ENCODE data around the gene TNFRSF6B.
A peak's percentile ranks its signal among the peaks of the same experiment; 100 is the strongest.

The TNFRSF6B gene

GRCh38 chr20:63693733-63694583 lies 2.5 kb upstream of the TNFRSF6B start:
- Histone ChIP-seq H3K4me3 (ENCODE audit: low read depth in 1 of 2, low read length in 2 of 2) (no peak overlapping the region), H3K27me3 (ENCODE audit: low read depth, low read length) (no peaks in the 10 kb centered on the region), H3K9me3 (ENCODE audit: control insufficient read depth in 1 of 2, low read length in 2 of 2) (no peaks in the 10 kb centered on the region), H3K27ac (ENCODE audit: low read length) (no peak overlapping the region), H3K36me3 (ENCODE audit: control insufficient read depth in 1 of 2, insufficient read depth in 2 of 2, low read length in 2 of 2) (peaks cover 0 to 18% of the 10 kb centered on the region in 2 donors), H3K4me1 (ENCODE audit: control insufficient read depth in 1 of 2, insufficient read depth in 2 of 2, low read length in 2 of 2) (peaks cover 0 to 18% of the 10 kb centered on the region in 2 donors)

GRCh38 chr20:63694584-63695423 lies 1.6 kb upstream of the TNFRSF6B start:
- Histone ChIP-seq H3K9me3 (ENCODE audit: control insufficient read depth in 1 of 2, low read length in 2 of 2) (no peaks in the 10 kb centered on the region), H3K27ac (ENCODE audit: low read length) (no peak overlapping the region), H3K4me3 (ENCODE audit: low read depth in 1 of 2, low read length in 2 of 2) (no peak overlapping the region), H3K36me3 (ENCODE audit: control insufficient read depth in 1 of 2, insufficient read depth in 2 of 2, low read length in 2 of 2) (peaks cover 0 to 18% of the 10 kb centered on the region in 2 donors), H3K27me3 (ENCODE audit: low read depth, low read length) (no peaks in the 10 kb centered on the region), H3K4me1 (ENCODE audit: control insufficient read depth in 1 of 2, insufficient read depth in 2 of 2, low read length in 2 of 2) (peaks cover 0 to 18% of the 10 kb centered on the region in 2 donors)

- H3K27ac ChIP-seq (ENCODE audit: low read length), result no peak overlapping the region
- H3K4me1 ChIP-seq (ENCODE audit: control insufficient read depth in 1 of 2, insufficient read depth in 2 of 2, low read length in 2 of 2), result peaks cover 0 to 18% of the 10 kb centered on the region in 2 donors
- no peaks in the 10 kb centered on the region for H3K27me3 ChIP-seq (ENCODE audit: low read depth, low read length)
- H3K9me3 ChIP-seq (ENCODE audit: control insufficient read depth in 1 of 2, low read length in 2 of 2), result no peaks in the 10 kb centered on the region
- peaks cover 0 to 18% of the 10 kb centered on the region in 2 donors for H3K36me3 ChIP-seq (ENCODE audit: control insufficient read depth in 1 of 2, insufficient read depth in 2 of 2, low read length in 2 of 2)
- H3K4me3 ChIP-seq (ENCODE audit: low read depth in 1 of 2, low read length in 2 of 2), result no peak overlapping the region
Observed at GRCh38 chr20:63695424-63696305, 787 bp upstream of the TNFRSF6B start.

GRCh38 chr20:63696306-63696627 lies 185 bp upstream of the TNFRSF6B start:
- Histone ChIP-seq H3K27ac (ENCODE audit: low read length) (no peak overlapping the region), H3K36me3 (ENCODE audit: control insufficient read depth in 1 of 2, insufficient read depth in 2 of 2, low read length in 2 of 2) (peaks cover 0 to 18% of the 10 kb centered on the region in 2 donors), H3K9me3 (ENCODE audit: control insufficient read depth in 1 of 2, low read length in 2 of 2) (no peaks in the 10 kb centered on the region), H3K4me1 (ENCODE audit: control insufficient read depth in 1 of 2, insufficient read depth in 2 of 2, low read length in 2 of 2) (peaks cover 0 to 18% of the 10 kb centered on the region in 2 donors), H3K4me3 (ENCODE audit: low read depth in 1 of 2, low read length in 2 of 2) (peak overlapping the region in 1 of 2 donors; percentile 35), H3K27me3 (ENCODE audit: low read depth, low read length) (no peaks in the 10 kb centered on the region)

- Histone ChIP-seq H3K36me3 (ENCODE audit: control insufficient read depth in 1 of 2, insufficient read depth in 2 of 2, low read length in 2 of 2) (peaks cover 0 to 18% of the 10 kb centered on the region in 2 donors), H3K27me3 (ENCODE audit: low read depth, low read length) (no peaks in the 10 kb centered on the region), H3K9me3 (ENCODE audit: control insufficient read depth in 1 of 2, low read length in 2 of 2) (no peaks in the 10 kb centered on the region), H3K27ac (ENCODE audit: low read length) (no peak overlapping the region), H3K4me1 (ENCODE audit: control insufficient read depth in 1 of 2, insufficient read depth in 2 of 2, low read length in 2 of 2) (peaks cover 0 to 18% of the 10 kb centered on the region in 2 donors), H3K4me3 (ENCODE audit: low read depth in 1 of 2, low read length in 2 of 2) (peak overlapping the region in 1 of 2 donors; percentile 35)
Observed at GRCh38 chr20:63697357-63697867, 960 bp downstream of the TNFRSF6B start.

GRCh38 chr20:63697868-63698545 lies 1.6 kb downstream of the TNFRSF6B start:
- no peak overlapping the region for H3K27ac ChIP-seq (ENCODE audit: low read length)
- peaks cover 0 to 18% of the 10 kb centered on the region in 2 donors for H3K36me3 ChIP-seq (ENCODE audit: control insufficient read depth in 1 of 2, insufficient read depth in 2 of 2, low read length in 2 of 2)
- no peaks in the 10 kb centered on the region for H3K9me3 ChIP-seq (ENCODE audit: control insufficient read depth in 1 of 2, low read length in 2 of 2)
- no peak overlapping the region for H3K4me3 ChIP-seq (ENCODE audit: low read depth in 1 of 2, low read length in 2 of 2)
- H3K27me3 ChIP-seq (ENCODE audit: low read depth, low read length), result no peaks in the 10 kb centered on the region
- H3K4me1 ChIP-seq (ENCODE audit: control insufficient read depth in 1 of 2, insufficient read depth in 2 of 2, low read length in 2 of 2), result peaks cover 0 to 18% of the 10 kb centered on the region in 2 donors

- H3K36me3 ChIP-seq (ENCODE audit: control insufficient read depth in 1 of 2, insufficient read depth in 2 of 2, low read length in 2 of 2), result peaks cover 0 to 24% of the 10 kb centered on the region in 2 donors
- no peak overlapping the region for H3K4me3 ChIP-seq (ENCODE audit: low read depth in 1 of 2, low read length in 2 of 2)
- no peaks in the 10 kb centered on the region for H3K27me3 ChIP-seq (ENCODE audit: low read depth, low read length)
- no peaks in the 10 kb centered on the region for H3K9me3 ChIP-seq (ENCODE audit: control insufficient read depth in 1 of 2, low read length in 2 of 2)
- H3K4me1 ChIP-seq (ENCODE audit: control insufficient read depth in 1 of 2, insufficient read depth in 2 of 2, low read length in 2 of 2), result peaks cover 0 to 18% of the 10 kb centered on the region in 2 donors
- peak overlapping the region; percentile 56 for H3K27ac ChIP-seq (ENCODE audit: low read length)
Observed at GRCh38 chr20:63698739-63699465, 2.5 kb downstream of the TNFRSF6B start.

GRCh38 chr20:63699466-63700198 lies 3.2 kb downstream of the TNFRSF6B start:
- Histone ChIP-seq H3K27ac (ENCODE audit: low read length) (peak overlapping the region; percentile 56), H3K27me3 (ENCODE audit: low read depth, low read length) (no peaks in the 10 kb centered on the region), H3K4me3 (ENCODE audit: low read depth in 1 of 2, low read length in 2 of 2) (no peak overlapping the region), H3K9me3 (ENCODE audit: control insufficient read depth in 1 of 2, low read length in 2 of 2) (no peaks in the 10 kb centered on the region), H3K4me1 (ENCODE audit: control insufficient read depth in 1 of 2, insufficient read depth in 2 of 2, low read length in 2 of 2) (peaks cover 0 to 18% of the 10 kb centered on the region in 2 donors), H3K36me3 (ENCODE audit: control insufficient read depth in 1 of 2, insufficient read depth in 2 of 2, low read length in 2 of 2) (peaks cover under 1 to 25% of the 10 kb centered on the region in 2 donors)

- H3K27ac ChIP-seq (ENCODE audit: low read length), result no peak overlapping the region
- peaks cover 8 to 27% of the 10 kb centered on the region in 2 donors for H3K36me3 ChIP-seq (ENCODE audit: control insufficient read depth in 1 of 2, insufficient read depth in 2 of 2, low read length in 2 of 2)
- H3K4me1 ChIP-seq (ENCODE audit: control insufficient read depth in 1 of 2, insufficient read depth in 2 of 2, low read length in 2 of 2), result peaks cover 0 to 18% of the 10 kb centered on the region in 2 donors
- no peaks in the 10 kb centered on the region for H3K9me3 ChIP-seq (ENCODE audit: control insufficient read depth in 1 of 2, low read length in 2 of 2)
- no peaks in the 10 kb centered on the region for H3K27me3 ChIP-seq (ENCODE audit: low read depth, low read length)
- no peak overlapping the region for H3K4me3 ChIP-seq (ENCODE audit: low read depth in 1 of 2, low read length in 2 of 2)
Observed at GRCh38 chr20:63700199-63701050, 4.0 kb downstream of the TNFRSF6B start.

Measured in muscle layer of duodenum (tissue), 2 donors.